CD1c-positive myeloid dendritic cell (primary cell): ENCODE data around the gene TMEM95.

ENCODE experiments used
- DNase-seq: peaks from one replicate; pipeline ENCODE4 v3.0.0-alpha.2; 2016; ENCODE audit errors: extremely low spot score

Gene TMEM95

DNA sequence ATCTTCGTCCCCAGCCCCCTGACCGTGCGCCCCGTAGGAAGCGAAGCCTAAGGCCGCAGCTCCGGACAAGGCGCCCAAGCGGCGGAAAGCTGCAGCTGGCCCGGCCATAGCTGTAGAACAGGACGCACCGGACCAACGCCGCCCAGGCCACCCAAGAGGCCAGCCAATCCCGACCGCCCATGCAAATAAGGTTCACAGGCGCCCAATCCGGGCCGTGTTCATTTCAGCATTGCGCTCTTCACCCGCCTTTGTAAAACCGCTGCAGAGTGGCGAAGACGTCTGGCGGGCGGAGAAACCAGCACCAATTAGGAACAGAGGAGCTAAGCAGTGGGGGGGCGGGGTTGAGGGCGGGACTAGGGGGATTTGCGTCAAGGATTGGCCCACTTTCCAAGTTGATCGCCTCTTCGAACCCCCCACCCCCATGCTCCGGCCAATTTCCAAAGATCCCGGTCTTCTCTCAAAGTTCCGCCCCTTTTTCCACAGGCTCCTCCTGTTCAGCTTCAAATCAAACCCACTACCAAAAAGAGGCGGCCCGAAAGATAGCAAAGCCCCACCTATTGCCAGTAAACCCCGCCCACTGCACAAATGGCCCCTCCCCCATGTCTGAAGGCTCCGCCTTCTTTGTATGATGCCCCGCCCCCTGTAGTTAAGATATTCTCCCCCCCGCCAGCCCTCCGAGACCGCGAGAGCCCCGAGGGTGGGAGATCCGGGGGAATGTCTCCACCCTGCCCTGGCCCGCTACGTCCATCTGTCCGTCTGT is 49.2 kb downstream of the TMEM95 start, which contains the start of gene TMEM256:
TMEM256 (minus strand) TSS at position 121 of the 760 bp plus-strand sequence; CDS start at position 108, 13 bp downstream.
- DNase-seq = peak; percentile 99

DNA sequence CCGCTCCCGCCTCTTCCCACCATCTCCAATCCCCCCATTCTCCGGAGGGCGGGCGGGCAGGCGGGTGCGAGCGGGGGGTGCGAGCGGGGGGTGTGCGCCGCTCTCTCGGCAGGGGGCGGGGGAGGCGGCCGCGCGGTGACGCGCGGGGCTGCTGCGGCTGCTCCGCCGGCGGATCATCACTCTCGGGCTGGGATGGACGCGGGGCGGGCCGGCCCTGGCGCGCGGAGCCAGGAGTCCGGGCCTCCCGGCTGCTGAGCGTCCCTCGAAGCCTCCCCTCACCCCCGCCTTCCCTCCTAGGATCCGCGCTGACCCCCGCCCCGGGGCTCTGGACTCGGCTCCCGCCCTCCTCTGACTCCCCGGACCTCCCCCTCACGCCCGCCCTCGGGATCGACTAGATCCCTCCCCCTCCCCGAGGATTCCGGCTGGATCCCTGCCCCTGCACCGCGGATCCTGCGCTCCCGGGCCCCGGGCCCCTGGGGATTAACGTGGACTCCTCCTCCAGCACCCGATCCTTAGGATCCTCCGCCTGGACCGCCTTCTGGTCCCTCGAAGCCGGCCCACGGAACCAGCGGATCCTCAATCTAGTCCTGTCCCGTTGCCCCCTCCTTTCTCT is 49.9 kb downstream of the TMEM95 start:
- peak; percentile 73 for DNase-seq

DNA sequence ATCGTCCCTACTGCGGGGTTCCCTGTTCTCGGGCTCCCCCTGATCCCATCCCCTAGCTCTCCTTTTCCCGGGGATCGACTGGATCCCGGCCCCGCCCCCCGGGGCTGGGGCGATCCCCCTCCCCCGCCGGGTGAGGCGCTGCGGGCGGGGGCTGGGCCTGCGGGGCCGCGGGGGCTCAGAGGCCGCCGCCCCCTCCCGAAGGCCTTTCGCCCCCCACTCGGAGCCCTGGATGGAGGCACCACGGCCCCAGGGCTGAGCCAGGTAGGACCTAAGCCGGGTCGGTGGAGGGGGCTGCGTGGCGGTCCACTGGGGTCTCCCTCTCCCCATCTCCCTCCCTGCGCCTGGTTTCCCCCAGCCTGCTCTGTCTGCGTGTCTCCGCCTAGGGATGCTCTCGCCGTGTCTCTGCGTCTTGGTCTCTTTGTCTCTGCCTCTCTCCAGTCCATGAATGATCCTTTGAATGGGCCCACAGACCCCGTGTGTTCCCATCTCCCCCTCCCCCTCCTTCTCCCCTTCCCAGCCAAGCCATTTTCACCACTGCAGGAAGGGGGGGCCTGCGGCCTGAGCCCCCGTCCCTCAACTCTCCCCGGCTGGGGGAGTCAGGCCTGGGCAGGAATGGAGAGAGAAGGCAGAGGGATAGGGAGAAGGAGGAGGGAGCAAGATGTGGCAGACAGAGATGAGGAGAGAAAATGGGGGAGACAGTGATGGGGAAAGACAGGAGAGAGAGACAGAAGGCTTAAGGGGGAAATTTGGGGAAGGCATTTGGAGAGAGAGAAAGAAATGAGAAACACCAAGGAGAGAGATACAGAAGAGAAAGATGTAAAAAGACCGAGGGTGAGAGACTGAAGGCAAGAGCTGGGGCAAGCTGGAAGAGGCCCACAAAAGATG is 50.6 kb downstream of the TMEM95 start:
- DNase-seq = no peak

DNA sequence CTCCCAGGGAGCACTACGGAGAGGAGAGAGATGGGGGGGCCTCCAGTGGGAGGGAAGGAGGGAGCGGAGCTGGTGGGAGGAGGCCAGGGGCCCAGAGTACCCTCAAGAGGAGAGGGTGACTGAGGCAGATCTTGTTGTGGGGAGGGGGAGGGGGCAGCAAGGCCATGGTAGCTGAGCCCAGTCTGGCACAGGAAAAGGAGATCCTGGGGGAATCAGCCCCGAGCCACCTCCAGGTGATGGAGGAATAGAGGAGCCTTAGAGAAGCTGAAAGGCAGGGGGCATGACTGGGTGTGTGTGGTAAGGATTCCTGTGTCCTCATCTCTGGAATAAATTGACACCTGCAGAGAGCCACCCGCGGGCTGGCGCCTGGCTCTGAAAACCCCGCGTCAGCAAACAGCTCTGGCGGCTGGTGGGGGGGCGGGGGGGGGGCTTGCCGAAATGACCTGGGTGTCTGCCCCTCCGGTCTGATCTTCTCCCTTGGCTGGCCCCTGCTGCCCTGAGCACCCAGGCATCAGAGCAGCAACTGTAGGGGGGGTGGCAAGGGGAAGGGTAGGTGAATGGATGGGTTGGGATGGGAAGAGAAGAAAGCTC is 51.4 kb downstream of the TMEM95 start:
- DNase-seq = no peak
